Heart right ventricle (tissue), 16 donors: ENCODE data around the gene SCYGR3. TPM values are rescaled to one million over a fixed set of nuclear protein-coding genes. Genes with fewer than 3 reads are reported as not detected.
A peak's percentile ranks its signal among the peaks of the same experiment; 100 is the strongest.

Experiments
- ATAC-seq, 8 donors: fragments of 200-7000 bp; cut with Tn5 transposase; one replicate each; pipeline ENCODE4 v1.9.1; 2020; ENCODE audit warnings: mild to moderate bottlenecking in 8 of 8, moderate library complexity in 8 of 8, moderate number of reproducible peaks in 1 of 8
- DNase-seq, 2 donors: peaks; one replicate each; pipeline ENCODE4 v3.0.0-alpha.2; 2020
- H3K27ac ChIP-seq, 10 donors: fragments of 200-600 bp; sonication (generic) in 2 of 10; one replicate each; pipeline versions ENCODE4 v1.5.0 to v1.8.0; 2020 to 2022; ENCODE audit warnings: mild to moderate bottlenecking in 3 of 10
- H3K27me3 ChIP-seq, 7 donors: fragments of 200-600 bp; one replicate each; pipeline ENCODE4 v1.8.0; 2021 to 2022; ENCODE audit warnings: mild to moderate bottlenecking in 2 of 7
- H3K36me3 ChIP-seq, 9 donors: fragments of 200-600 bp; sonication (generic) in 1 of 9; one replicate each; pipeline versions ENCODE4 v1.5.0 to v1.8.0; 2020 to 2022; ENCODE audit warnings: mild to moderate bottlenecking in 2 of 9
- H3K4me1 ChIP-seq, 9 donors: fragments of 200-600 bp; sonication (generic) in 1 of 9; one replicate each; pipeline versions ENCODE4 v1.5.0 to v1.8.0; 2020 to 2022; ENCODE audit warnings: mild to moderate bottlenecking in 4 of 9
- H3K4me3 ChIP-seq, 10 donors: fragments of 200-600 bp; sonication (generic) in 2 of 10; one replicate each; pipeline versions ENCODE4 v1.5.0 to v1.8.0; 2020 to 2022; ENCODE audit warnings: mild to moderate bottlenecking in 7 of 10, moderate library complexity in 2 of 10
- H3K9me3 ChIP-seq, 11 donors: fragments of 200-600 bp in 10 of 11; sonication (generic) in 2 of 11; one replicate each; pipeline versions ENCODE4 v1.5.0 to v1.8.0; 2013 to 2022; ENCODE audit warnings: mild to moderate bottlenecking in 2 of 11, control low read depth in 1 of 11, moderate library complexity in 1 of 11
- CTCF ChIP-seq, 9 donors: fragments of 200-600 bp; sonication (generic) in 2 of 9; IDR thresholded peaks; one replicate each; pipeline versions ENCODE4 v1.5.0 to v1.8.0; 2021 to 2022; ENCODE audit warnings: antibody characterized with exemption in 9 of 9, mild to moderate bottlenecking in 5 of 9, moderate library complexity in 1 of 9
- WGBS, 2 donors: extraction: QIAGEN DNeasy Blood & Tissue Kit; methylation state at CpG; one replicate each; pipeline ENCODE4 v1.1.7; 2013; ENCODE audit warnings: inconsistent platforms in 1 of 2; 5-methylcytosine and 5-hydroxymethylcytosine counted together
- intact Hi-C, 10 donors: fragments of 100-400 bp; cut with DNase I; formaldehyde crosslinking; loops; one replicate each; pipeline versions ENCODE4 v1.11.1 to v1.14.2; 2022
- long read RNA-seq, 3 donors: library from polyadenylated mRNA; unstranded; transcript quantifications; one replicate each; pipeline ENCODE4 v2.0.0, GENCODE V29; 2020 to 2021
- polyA plus RNA-seq, 2 donors: library from polyadenylated mRNA; stranded (reverse); fragments of 200-250 nt; gene quantifications; one replicate each; pipeline ENCODE4 v1.2.3, GENCODE V29; 2013
- total RNA-seq, 10 donors: library from RNA; stranded (reverse); fragmentation: NEBNext Ultra II Directional in 3 of 10; extraction: Animal tissue kit (Norgen Biotek cat#: 25700) in 3 of 10; gene quantifications; one replicate each; pipeline versions ENCODE4 v1.2.1 to v1.2.4, GENCODE V29; 2021 to 2023
- donor health status: Arrhythmogenic right ventricular cardiomyopathy.
- donor health status: ischemic (EF 13 %, LVEDD 7.1; RV severe dilation, severe dysfunction).
- donor health status: healthy with polysubstance abuse.
- donor health status: DM: no; HTN: yes; CAD: no.
- donor health status: DM: no; HTN: no; CAD: no.
- donor health status: ischemic (EF 25% LVEDD 6.9; RV normal size, moderate dysfunction).
- donor health status: ischemic (EF 25% LVEDD 5.7; RV mildly dilated, moderate dysfunction).
- donor health status: healthy.
- donor health status: DM: yes; HTN: yes; CAD: no.
- donor health status: Ischemic cardiomyopathy.
- donor health status: ischemic (EF 35%, LVEDD 5.7; RV mildly dilated, moderate dysfunction).
- donor health status: nonischemic (EF 11% LVEDD 7.7; RV severe dilation, severe dysfunction).
- donor health status: DM: yes; HTN: yes; CAD: no.
- donor health status: PGD.
- donor health status: ischemic (EF 29% LVEDD 5.4; RV normal size, mild dysfunction).
- donor health status: nonischemic (EF 23%, LVEDD 6.1; RV moderate dilation, normal function).

SCYGR3 gene, protein sequence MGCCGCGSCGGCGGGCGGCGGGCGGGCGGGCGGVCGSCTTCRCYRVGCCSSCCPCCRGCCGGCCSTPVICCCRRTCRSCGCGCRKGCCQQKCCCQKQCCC
- total RNA-seq (not detected), polyA plus RNA-seq (not detected)
- long read RNA-seq, donor 1, result 0 reads
- long read RNA-seq, donor 2, result 0 reads
- long read RNA-seq, donor 3, result 0 reads

- Histone ChIP-seq H3K36me3 (no peaks in the 10 kb centered on the region), H3K4me1 (peaks cover 0 to 7% (median 0%) of the 10 kb centered on the region in 9 donors), H3K9me3 (no peaks in the 10 kb centered on the region), H3K27ac (no peak within 1 kb of the TSS), H3K4me3 (no peak within 1 kb of the TSS), H3K27me3 (peaks cover 0 to 34% (median 0%) of the 10 kb centered on the region in 7 donors)
- no peak for DNase-seq
- TF ChIP-seq CTCF (IDR thresholded peaks at IDR 0.05), result no peak
- intact Hi-C loops, result no loop called here
- 93 to 99% methylated on average over 4 of the region's 4 CpGs for WGBS, 2 donors
- ATAC-seq, result no peak
Observed at GRCh38 chr2:227614740-227615139, at the start of gene SCYGR3. Gene SCYGR3, minus strand, starts transcription at chr2:227614840. Its CDS starts 0 bp downstream, at chr2:227614840.

DNA sequence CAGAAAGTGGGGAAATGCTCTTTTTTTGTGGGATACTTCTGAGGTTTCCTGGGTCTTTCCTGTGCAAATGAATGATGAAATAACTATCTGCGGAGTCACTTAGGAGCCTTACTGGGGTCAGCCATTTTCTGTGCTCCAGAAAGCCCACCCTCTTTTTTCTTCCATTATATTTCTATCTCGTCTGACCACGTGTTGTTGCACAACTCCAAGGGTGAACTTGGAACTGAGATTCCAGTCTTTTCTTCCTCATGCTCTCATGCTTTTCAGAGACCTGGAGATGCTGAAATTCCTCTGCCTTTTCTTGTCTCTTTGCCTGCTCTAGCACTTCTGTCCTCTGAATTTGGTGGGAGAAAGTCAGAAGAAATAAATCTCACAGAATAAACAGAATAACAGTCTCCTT lies 47.2 kb upstream of the SCYGR3 start:
- intact Hi-C loops, result loop anchor here in 2 of 10 donors (5.0 to 10.0 kb wide), 3 partner anchors 105 to 257 kb away; no protein-coding TSS in a partner anchor
- 48 to 58% methylated on average over 3 of the region's 3 CpGs for WGBS, 2 donors
- Histone ChIP-seq H3K4me3 (no peak overlapping the region), H3K27ac (no peak overlapping the region), H3K27me3 (peaks cover 0 to 4% (median 0%) of the 10 kb centered on the region in 7 donors), H3K4me1 (peaks cover 0 to 14% (median 0%) of the 10 kb centered on the region in 9 donors), H3K9me3 (no peaks in the 10 kb centered on the region), H3K36me3 (no peaks in the 10 kb centered on the region)
- no peak for ATAC-seq
- TF ChIP-seq CTCF (IDR thresholded peaks at IDR 0.05), result no peak
- DNase-seq, result no peak

DNA sequence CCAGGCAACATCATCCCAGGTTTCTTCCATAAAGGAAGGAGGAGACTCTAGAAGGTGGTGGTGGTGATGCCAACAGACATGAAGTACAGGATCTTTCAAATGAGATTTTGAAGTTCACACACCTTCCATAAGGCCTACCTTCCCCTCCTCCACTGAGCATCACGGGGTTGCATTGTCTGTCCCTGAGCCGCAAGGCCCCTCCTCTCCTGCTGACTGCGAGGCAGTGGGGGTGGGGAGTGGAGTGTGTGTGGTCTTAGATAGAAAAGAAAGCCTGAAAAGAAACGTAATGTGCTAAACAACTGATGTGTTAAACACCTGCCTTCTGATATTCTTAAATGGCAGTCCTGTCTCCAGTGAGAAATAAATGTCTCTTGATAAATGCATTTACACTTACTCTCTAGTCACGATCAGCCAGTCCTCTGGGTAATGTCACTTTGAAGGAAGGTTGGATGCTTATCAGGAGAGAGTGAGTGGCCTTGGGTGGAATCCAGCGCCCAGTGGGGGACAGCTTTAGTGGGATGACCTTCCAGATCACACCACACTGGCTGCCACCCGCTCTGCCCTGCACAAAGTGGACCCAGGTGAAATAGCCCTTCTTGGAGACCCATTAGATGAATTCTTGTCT lies 46.5 kb upstream of the SCYGR3 start:
- WGBS, 2 donors, result 21 to 22% methylated on average over 7 of the region's 7 CpGs
- DNase-seq, result peak in 1 of 2 donors; percentile 21
- no peaks in the 10 kb centered on the region for H3K9me3 ChIP-seq
- H3K4me1 ChIP-seq, result peaks cover 0 to 15% (median 0%) of the 10 kb centered on the region in 9 donors
- no peaks in the 10 kb centered on the region for H3K36me3 ChIP-seq
- peaks cover 0 to 4% (median 0%) of the 10 kb centered on the region in 7 donors for H3K27me3 ChIP-seq
- intact Hi-C loops, result loop anchor here in 2 of 10 donors (5.0 to 10.0 kb wide), 3 partner anchors 106 to 256 kb away; no protein-coding TSS in a partner anchor
- TF ChIP-seq CTCF (IDR thresholded peaks at IDR 0.05), result no peak
- H3K4me3 ChIP-seq, result no peak overlapping the region
- no peak overlapping the region for H3K27ac ChIP-seq
- ATAC-seq, result peak in 1 of 8 donors; percentile 47

GRCh38 chr2:227657199-227657845 lies 42.7 kb upstream of the SCYGR3 start:
- H3K36me3 ChIP-seq, result no peaks in the 10 kb centered on the region
- H3K4me1 ChIP-seq, result peaks cover 0 to 27% (median 0%) of the 10 kb centered on the region in 9 donors
- H3K27ac ChIP-seq, result peak overlapping the region in 1 of 10 donors; percentile 70
- H3K9me3 ChIP-seq, result no peaks in the 10 kb centered on the region
- intact Hi-C loops, result loop anchor here in 9 of 10 donors (2.0 to 10.0 kb wide), 7 partner anchors 109 to 253 kb away; partner anchors contain the start of gene AGFG1 (in 2 of the 9)
- 70 to 80% methylated on average over 8 of the region's 8 CpGs for WGBS, 2 donors
- H3K27me3 ChIP-seq, result no peaks in the 10 kb centered on the region
- no peak overlapping the region for H3K4me3 ChIP-seq
- ATAC-seq (no peak), DNase-seq (no peak)
- TF ChIP-seq CTCF (IDR thresholded peaks at IDR 0.05), result no peak
